ENCODE measurements around the gene VIT. TPM values are rescaled to one million over a fixed set of nuclear protein-coding genes. Genes with fewer than 3 reads are reported as not detected.

VIT gene
- total and polyA plus RNA-seq, 4 donors = 0.17 to 0.94 (median 0.32) TPM

DNA sequence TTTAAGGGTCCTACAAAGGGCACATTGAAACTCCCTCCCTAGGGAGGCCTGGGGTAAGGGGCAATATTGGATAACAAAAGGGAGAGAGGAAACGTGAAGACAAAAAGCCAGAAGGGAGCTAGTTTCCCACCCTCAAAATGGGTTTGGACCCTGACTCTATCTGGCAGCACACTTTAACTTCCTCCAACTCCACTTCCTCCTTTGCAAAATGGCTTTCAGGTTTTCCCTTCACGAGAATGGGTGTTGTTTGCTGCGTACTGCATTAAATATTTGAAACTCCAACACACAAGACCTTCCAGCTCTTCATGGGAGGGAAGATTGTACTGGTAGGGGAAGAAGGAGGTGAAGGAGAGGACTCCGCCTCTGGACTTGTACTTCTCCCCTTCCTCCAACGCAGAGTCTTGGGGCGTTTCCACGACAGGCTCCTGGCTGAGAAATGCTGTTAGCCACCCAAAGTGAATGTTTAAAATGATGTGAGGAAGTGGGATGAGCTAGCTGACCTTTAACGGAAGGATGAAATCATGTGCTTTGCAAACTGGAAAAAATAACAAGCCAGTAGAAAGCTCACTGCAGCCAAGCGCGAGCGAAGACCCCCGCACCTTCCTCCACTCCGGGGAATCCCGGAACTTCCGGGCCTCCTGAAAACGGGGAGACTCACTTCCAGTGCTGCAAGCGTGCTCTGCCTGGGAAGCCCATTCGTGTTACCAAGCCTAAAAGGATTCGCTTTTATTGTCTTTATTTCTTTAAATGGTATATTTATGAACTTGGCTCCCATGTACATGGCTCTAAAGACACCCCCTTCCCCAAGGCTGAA lies 85.6 kb downstream of the VIT start:
- peak in 2 of 3 donors; percentile 15 to 28 for DNase-seq
- 57 to 65% methylated on average over 19 of the region's 19 CpGs for WGBS, 2 donors
- H3K9ac ChIP-seq (ENCODE audit: insufficient read depth in 1 of 2, low read length in 2 of 2) = no peak overlapping the region
- no peaks in the 10 kb centered on the region for H3K9me3 ChIP-seq (ENCODE audit: control insufficient read depth in 4 of 4, insufficient read depth in 3 of 4, low read length in 3 of 4)
- H3K4me1 ChIP-seq (ENCODE audit: control insufficient read depth in 5 of 5, insufficient read depth in 5 of 5, low read length in 5 of 5) = peaks cover 0 to 4% (median 0%) of the 10 kb centered on the region in 5 donors
- no peaks in the 10 kb centered on the region for H3K36me3 ChIP-seq (ENCODE audit: control insufficient read depth in 4 of 4, insufficient read depth in 4 of 4, low read length in 4 of 4)
- TF ChIP-seq, protein P1, sequence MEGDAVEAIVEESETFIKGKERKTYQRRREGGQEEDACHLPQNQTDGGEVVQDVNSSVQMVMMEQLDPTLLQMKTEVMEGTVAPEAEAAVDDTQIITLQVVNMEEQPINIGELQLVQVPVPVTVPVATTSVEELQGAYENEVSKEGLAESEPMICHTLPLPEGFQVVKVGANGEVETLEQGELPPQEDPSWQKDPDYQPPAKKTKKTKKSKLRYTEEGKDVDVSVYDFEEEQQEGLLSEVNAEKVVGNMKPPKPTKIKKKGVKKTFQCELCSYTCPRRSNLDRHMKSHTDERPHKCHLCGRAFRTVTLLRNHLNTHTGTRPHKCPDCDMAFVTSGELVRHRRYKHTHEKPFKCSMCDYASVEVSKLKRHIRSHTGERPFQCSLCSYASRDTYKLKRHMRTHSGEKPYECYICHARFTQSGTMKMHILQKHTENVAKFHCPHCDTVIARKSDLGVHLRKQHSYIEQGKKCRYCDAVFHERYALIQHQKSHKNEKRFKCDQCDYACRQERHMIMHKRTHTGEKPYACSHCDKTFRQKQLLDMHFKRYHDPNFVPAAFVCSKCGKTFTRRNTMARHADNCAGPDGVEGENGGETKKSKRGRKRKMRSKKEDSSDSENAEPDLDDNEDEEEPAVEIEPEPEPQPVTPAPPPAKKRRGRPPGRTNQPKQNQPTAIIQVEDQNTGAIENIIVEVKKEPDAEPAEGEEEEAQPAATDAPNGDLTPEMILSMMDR (IDR thresholded peaks at IDR 0.05; ENCODE audit: control extremely low read depth, extremely low read depth) = no peak
- ATAC-seq (ENCODE audit: insufficient read depth, low FRiP score) = no peak
- no peak overlapping the region for H3K4me3 ChIP-seq
- H3K27me3 ChIP-seq (ENCODE audit: control insufficient read depth in 3 of 3, insufficient read depth in 3 of 3, low read length in 2 of 3) = peaks cover 0 to 6% (median 0%) of the 10 kb centered on the region in 3 donors
- H3K27ac ChIP-seq (ENCODE audit: low read depth in 1 of 2, low read length in 1 of 2) = no peak overlapping the region

DNA sequence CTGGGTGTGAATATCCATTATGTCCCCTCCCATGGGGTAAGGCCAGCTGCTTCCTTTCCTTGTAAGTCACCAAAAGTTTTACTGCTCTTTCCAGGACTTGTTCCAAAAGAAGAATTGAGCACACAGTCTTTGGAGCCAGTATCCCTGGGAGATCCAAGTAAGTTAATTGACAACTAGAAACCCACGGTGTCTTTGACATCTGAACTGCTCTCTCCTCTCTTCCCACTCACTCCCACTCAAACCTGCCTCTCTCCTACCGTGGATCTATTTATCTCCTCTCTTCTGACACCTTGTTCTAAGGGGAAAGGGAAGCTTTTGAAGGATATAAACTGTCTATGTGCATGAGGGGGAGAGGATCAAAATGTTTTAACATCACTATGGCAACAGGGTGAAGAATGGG lies 86.7 kb downstream of the VIT start:
- no peaks in the 10 kb centered on the region for H3K36me3 ChIP-seq (ENCODE audit: control insufficient read depth in 4 of 4, insufficient read depth in 4 of 4, low read length in 4 of 4)
- H3K4me1 ChIP-seq (ENCODE audit: control insufficient read depth in 5 of 5, insufficient read depth in 5 of 5, low read length in 5 of 5) = peaks cover 0 to 4% (median 0%) of the 10 kb centered on the region in 5 donors
- TF ChIP-seq, protein P1 (IDR thresholded peaks at IDR 0.05; ENCODE audit: control extremely low read depth, extremely low read depth) = no peak
- no peak for ATAC-seq (ENCODE audit: insufficient read depth, low FRiP score)
- DNase-seq = peak in 2 of 3 donors; percentile 26 to 48
- WGBS, 2 donors = 34 to 84% methylated on average over 2 of the region's 2 CpGs
- H3K4me3 ChIP-seq = no peak overlapping the region
- no peaks in the 10 kb centered on the region for H3K9me3 ChIP-seq (ENCODE audit: control insufficient read depth in 4 of 4, insufficient read depth in 3 of 4, low read length in 3 of 4)
- H3K27ac ChIP-seq (ENCODE audit: low read depth in 1 of 2, low read length in 1 of 2) = no peak overlapping the region
- H3K9ac ChIP-seq (ENCODE audit: insufficient read depth in 1 of 2, low read length in 2 of 2) = no peak overlapping the region
- peaks cover 0 to 6% (median 0%) of the 10 kb centered on the region in 3 donors for H3K27me3 ChIP-seq (ENCODE audit: control insufficient read depth in 3 of 3, insufficient read depth in 3 of 3, low read length in 2 of 3)

DNA sequence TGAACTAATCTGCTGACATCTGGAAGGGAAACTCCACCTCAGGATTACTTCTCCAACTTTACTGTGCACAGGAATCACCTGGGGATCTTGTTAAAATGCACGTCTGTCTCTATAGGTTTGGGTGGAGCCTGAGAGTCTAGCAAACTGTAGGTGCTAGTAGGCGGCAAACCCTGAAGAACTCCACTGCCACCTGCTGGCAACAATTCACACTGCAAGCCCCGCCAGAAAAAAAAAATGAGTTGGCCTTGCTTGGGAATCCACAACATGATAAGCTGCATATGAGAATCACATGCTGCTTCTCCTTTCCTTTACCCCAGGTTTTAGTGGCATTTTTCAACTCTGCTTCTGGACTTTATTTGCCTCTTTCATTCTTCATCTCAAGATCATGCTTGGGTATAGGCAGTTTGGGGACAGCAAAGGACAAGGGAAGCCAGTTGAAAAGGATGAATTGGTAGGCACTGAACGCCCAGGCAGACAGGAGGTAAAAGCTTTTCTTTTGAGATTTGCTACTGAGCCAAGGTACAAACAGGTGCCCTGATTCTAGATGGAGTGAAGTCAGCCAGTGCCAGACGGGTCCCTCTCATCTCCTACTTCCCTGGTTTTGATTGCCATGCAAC lies 88.8 kb downstream of the VIT start:
- Histone ChIP-seq H3K9ac (ENCODE audit: insufficient read depth in 1 of 2, low read length in 2 of 2) (no peak overlapping the region), H3K4me1 (ENCODE audit: control insufficient read depth in 5 of 5, insufficient read depth in 5 of 5, low read length in 5 of 5) (peaks cover 0 to 4% (median 0%) of the 10 kb centered on the region in 5 donors), H3K27ac (ENCODE audit: low read depth in 1 of 2, low read length in 1 of 2) (no peak overlapping the region), H3K36me3 (ENCODE audit: control insufficient read depth in 4 of 4, insufficient read depth in 4 of 4, low read length in 4 of 4) (no peaks in the 10 kb centered on the region), H3K27me3 (ENCODE audit: control insufficient read depth in 3 of 3, insufficient read depth in 3 of 3, low read length in 2 of 3) (peaks cover 0 to 6% (median 0%) of the 10 kb centered on the region in 3 donors), H3K4me3 (no peak overlapping the region), H3K9me3 (ENCODE audit: control insufficient read depth in 4 of 4, insufficient read depth in 3 of 4, low read length in 3 of 4) (no peaks in the 10 kb centered on the region)
- peak; percentile 76 to 83 (median 80) for DNase-seq
- TF ChIP-seq, protein P1 (IDR thresholded peaks at IDR 0.05; ENCODE audit: control extremely low read depth, extremely low read depth) = peak; percentile 88
- WGBS, 2 donors = 34 to 37% methylated on average over 5 of the region's 5 CpGs
- ATAC-seq (ENCODE audit: insufficient read depth, low FRiP score) = no peak

Measured in lung (tissue), 12 donors.